GM19035 (cell line): ENCODE measurements around the gene UGCG.

Experiments
- ATAC-seq: cut with Tn5 transposase; IDR thresholded peaks from one replicate; pipeline ENCODE4 v1.9.1; 2021; ENCODE audit not compliant: unreplicated experiment

UGCG gene

GRCh38 chr9:111980398-111980797 lies 83.8 kb downstream of the UGCG start:
- ATAC-seq = no peak

GRCh38 chr9:111983484-111983908 lies 86.9 kb downstream of the UGCG start:
- peak; percentile 60 for ATAC-seq

GRCh38 chr9:111984086-111984802 lies 87.6 kb downstream of the UGCG start:
- no peak for ATAC-seq
